DOHH2 (cell line): ENCODE measurements around the gene TMCO4.

Experiments
- CTCF ChIP-seq: fragments of 200-600 bp; sonication (generic); IDR thresholded peaks from one replicate; pipeline ENCODE4 v1.5.1; 2014; ENCODE audit warnings: antibody characterized with exemption, mild to moderate bottlenecking, low read depth, low read length; ENCODE audit not compliant: poor library complexity, severe bottlenecking
- EZH2phosphoT487 ChIP-seq: fragments of 200-600 bp; sonication (generic); IDR thresholded peaks from 2 replicates; pipeline ENCODE4 v1.6.1; 2017; ENCODE audit warnings: borderline replicate concordance, mild to moderate bottlenecking, antibody characterized with exemption, low read length, moderate library complexity, mixed read lengths

GRCh38 chr1:19685994-19686393 is 113.7 kb downstream of the TMCO4 start:
- no peak for TF ChIP-seq CTCF
- TF ChIP-seq EZH2phosphoT487: no peak
